RKO (cell line): Measurements from ENCODE around the gene CYBRD1.
A peak's percentile ranks its signal among the peaks of the same experiment; 100 is the strongest.
"Not testable (repeated sequence)": the region's sequence is repeated elsewhere in the genome, so short reads cannot be mapped to it uniquely, and the experiment has no call there.

Experiments used
- DNase-seq: peaks from one replicate; pipeline ENCODE4 v3.0.0-alpha.2; 2016; ENCODE audit warnings: low spot score

Gene CYBRD1

DNA sequence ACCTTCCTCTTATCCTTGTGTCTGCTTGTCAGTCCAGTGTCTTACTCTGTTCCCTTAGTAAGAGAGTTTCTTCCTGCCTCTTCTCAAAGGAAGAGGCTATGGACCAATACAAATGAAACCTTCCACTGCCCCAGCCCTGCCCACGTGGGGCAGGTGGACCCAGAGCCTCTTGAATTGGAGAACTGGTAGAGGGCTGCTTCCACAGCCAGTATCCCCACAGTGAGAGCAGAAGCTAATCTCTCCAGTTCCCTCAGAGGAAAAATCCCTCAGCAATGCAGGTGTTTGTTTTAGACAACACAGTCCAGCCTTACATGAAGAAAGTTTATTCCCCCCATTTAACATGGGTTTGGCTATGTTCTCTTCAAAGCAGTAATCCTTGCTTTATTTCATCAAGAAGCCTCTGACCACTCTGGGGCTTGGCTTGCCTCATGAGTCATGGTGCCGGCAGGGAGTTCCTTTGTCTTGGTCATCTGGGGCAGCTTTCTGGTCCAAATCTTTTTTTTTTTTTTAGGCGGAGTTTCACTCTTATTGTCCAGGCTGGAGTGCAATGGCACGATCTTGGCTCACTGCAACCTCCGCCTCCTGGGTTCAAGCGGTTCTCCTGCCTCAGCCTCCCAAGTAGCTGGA lies 6.5 kb upstream of the CYBRD1 start:
- DNase-seq, result peak; percentile 17

DNA sequence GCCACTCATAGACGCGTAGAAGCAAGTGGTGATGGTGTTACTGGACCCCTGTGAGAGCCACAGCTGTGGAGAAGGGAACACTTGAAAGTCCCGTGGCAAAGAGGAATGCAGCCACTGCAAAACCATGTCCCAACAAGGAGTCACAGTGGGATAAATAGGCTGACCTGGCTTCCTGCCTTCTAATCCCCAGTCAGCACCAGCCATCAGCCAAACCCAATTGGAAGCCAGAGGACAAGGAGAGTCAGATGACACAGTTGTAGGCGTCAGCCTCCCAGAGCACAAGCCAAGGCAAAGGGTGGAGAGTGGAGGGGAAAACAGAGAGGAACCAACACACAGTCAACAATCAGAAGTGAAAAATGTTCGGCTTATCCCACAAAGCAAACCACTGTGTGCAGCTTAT lies 5.5 kb upstream of the CYBRD1 start:
- no peak for DNase-seq

DNA sequence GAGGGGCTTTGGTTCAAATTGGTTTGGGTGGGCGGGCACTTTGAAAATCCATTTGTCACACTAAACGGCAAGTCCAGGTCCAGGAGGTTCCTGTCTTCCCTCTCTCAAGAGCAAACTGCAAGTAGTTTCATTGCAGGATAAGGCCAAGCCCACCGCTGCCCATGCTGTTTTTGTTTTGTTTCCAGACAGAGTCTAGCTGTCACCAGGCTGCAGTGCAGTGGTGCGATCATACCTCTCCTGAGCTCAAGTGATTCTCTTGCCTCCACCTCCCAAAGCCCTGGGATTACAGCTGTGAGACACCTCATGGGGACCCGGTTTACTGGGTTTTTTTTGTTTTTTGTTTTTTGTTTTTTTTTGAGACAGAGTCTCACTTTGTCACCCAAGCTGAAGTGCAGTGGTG lies 1.8 kb upstream of the CYBRD1 start:
- DNase-seq, result no peak

DNA sequence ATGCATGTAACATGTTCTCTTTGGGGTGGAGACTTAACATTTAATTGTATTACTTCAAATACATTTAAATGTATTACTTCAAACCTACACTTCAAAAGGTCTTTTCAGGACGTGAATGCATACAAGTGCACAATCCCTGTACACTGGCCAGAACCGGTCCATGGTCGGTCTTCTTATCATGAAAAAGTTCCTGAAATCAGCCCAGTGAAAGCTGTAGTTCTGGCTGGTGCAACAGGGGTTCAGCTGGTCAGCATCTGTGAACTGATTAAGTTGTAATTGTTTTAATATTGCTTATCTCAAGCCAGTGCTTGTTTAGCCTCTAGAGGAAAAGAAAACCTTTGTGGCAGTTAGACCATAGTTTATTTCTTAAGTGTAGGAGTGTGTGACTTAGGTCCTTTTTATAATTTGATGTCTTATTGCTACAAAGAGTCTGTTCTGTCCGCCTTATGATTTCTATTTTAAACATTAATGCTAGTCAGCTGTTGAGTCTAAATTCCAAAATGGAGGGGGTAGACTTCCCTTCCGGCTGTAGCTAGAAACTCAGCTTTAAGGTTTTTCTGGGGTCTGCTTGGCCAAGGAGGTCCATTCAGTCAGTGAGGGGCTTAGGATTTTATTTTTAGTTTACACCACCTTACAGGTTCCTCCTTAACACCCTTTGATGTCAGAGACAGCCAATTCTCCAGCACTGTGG lies 768 bp upstream of the CYBRD1 start:
- DNase-seq, result no peak

DNA sequence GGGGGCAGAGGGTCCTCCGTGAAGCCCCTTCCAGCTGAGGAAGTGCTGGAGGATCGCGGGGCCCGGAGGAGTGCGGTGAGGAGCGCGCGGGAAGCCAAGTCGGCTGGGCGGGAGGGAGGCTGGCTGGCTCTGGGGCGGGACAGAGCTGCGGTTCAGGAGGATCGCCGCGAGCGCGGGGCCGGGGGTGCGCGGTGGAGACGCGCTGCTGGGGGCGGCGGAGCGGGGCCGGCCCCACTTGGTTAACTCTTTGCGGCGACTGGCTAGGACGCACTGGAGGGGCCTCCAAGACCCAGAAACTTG lies 464 bp downstream of the CYBRD1 start:
- DNase-seq, result no peak

DNA sequence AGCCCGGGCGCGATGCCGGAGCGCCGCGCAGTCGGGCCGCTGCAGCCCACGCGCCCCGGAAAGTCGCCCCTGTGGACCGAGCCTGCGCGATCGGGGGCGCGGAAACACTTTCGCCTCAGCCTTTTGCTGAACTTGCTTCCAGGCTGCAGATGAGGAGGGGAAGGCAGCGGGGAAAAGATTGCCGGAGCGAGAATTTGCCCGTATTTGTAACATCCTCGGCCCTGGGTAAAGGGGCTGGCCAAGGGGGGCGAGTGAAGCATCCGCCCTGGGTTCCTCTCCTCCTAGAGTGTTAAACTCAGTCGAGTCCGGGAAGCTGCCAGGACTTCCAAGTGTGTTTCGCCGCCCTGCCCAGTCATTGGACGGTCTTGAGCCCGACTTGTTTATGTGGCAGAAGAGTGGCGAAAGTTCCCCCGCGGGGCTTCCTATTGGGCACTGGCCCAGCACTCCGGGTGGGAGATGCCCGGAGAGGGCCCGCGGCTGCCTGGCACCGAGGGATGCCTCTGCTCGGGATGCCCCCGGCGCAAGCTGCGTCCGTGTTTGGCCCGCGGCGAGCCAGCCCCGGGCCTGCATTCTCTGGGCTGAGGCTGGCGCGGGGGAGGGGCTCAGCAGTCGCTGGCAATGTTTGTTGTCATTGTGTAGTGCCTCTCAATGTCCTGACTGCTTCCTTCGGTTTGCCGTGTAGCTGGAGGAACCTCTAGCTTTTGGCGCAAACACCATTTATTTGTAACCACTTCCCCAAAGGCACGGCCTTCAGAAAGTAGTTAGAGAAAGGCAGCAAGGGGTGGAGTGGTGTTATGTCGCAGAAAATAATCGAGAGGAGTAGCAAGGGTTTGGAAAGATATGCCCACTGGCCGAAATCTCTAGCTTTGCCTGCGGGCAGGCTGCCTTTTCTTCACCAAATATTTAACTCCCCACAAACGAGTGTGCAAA lies 1.1 kb downstream of the CYBRD1 start:
- DNase-seq, result no peak

DNA sequence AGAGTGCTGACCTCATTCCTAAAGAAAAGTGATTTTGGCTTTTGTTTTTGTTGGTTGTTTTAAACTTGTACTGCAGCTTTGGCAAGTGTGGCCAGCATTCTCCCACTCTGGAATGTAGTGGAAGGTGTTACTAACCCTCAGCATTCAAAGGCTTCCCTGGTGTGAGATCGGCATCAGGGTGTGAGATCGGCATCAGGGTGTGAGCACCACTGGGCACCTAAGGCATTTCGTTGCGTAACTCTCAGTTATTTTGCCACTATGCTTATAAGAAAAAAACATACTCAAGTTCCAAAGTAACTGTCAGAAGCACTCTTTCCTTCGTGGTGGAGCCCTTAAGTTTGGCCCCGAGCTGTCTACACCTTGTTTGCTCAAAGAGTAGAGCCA lies 1.7 kb downstream of the CYBRD1 start:
- no peak for DNase-seq

DNA sequence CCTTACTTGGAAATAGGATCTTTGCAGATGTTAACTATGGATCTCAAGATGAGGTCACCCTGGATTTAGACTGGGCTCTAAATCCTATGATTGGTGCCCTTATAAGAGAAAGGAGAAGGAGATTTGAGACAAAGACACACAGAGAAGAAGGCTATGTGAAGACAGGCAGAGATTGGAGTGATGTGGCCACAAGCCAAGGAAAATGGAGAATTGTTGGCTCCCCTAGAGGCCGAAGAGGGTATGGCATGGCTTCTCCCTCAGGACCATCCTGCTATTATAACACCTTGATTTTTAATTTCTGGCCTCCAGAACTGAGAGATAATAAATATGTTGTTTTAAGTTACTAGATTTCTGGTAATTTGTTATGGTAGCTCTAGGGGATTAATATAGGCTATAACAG lies 7.6 kb downstream of the CYBRD1 start:
- peak; percentile 18 for DNase-seq

DNA sequence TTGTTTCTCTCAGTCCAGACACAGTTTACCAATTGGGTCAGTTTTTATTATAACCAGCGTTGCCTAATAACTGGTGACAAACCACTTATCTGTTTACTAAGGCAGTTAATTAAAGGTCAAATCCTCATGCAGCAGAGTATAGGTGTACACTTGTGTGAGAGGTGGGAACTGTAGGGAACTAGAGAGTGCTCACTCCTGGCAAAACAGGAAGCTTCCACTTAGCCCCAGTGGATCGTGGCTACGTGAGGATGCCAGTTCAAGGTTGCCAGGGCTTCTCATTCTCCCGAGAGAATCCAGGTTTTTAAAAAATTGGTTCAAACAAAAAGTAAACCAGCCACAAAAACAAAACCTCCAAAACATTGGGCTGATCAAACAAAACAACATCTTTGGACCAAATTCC lies 8.1 kb downstream of the CYBRD1 start:
- no peak for DNase-seq

DNA sequence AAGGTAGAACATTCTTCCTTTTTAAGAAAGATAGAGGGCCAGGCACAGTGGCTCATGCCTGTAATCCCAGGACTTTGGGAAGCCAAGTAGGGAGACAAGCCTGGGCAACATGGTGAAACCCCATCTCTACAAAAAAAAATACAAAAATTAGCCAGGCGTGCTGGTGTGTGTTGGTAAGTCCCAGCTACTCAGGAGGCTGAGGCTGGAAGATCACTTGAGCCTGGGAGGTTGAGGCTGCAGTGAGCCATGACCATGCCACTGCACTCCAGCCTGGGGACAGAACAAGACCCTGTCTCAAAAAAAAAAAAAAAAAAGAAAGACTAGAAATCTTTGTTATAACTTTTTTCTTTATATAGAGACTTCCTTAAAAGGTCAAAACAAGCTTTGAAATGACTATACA lies 8.6 kb downstream of the CYBRD1 start:
- DNase-seq, result not testable (repeated sequence)

DNA sequence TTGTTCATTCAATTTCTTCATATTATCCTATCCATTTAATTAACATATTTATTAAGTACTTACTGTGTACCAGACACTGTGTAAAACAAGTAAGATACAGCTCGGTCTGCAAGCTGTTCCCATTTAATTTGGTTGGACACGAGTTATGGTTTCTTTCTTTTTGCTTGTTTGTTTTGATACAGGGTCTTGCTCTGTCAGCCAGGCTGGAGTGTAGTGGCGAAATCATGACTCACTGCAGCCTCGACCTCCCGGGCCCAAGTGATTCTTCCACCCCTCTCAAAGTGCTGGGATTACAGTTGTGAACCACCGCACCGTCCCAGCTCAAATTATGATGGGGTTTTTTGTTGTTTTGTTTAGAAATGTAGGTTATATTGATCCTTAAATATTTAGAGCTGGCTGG lies 9.0 kb downstream of the CYBRD1 start:
- DNase-seq, result no peak

DNA sequence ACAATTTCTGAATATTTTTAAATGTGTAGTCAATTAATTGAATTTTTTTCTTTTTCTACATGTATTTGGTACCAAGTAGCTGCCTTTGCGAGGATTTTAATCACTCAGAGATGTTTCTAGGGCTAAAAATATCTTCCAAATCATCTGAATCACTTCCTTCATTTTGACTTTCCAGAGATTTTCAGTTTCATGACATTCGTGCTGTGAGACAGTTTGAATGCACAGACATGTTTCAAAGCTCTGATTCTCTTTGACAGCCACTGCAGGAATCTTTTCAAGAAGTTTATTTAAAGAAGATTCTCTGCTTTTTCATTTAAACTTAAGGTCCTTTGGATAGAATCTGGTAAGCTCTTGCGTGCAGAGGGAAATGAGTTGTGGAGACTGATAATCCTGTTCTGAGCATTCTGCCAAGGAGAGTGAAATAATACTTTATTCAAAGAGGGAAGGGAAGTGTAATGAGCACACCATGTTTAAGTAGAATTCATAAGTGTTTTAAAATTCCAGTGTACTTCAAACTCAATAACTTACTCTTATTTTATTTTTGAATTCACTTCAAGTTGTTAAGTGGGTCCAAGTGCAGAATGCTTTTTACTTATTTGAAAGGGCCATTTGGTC lies 9.7 kb downstream of the CYBRD1 start:
- no peak for DNase-seq

DNA sequence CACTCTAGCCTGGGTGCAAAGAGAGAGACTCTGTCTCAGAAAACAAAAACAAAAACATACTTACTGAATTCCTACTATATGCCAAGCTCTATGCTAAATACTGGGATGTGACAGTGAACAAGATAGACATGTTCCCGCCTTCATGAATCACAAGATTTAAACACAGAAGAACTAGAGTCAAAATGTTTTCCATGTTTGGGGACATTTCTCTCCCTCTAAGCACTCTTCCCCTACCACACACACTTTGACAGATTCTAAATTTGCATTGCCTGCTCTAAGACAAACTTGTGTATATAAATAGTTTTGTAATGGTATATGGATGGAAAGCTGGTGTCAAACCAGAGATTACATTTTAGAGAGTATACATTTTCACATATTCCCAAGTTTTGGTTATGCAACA lies 11.1 kb downstream of the CYBRD1 start:
- DNase-seq, result no peak

DNA sequence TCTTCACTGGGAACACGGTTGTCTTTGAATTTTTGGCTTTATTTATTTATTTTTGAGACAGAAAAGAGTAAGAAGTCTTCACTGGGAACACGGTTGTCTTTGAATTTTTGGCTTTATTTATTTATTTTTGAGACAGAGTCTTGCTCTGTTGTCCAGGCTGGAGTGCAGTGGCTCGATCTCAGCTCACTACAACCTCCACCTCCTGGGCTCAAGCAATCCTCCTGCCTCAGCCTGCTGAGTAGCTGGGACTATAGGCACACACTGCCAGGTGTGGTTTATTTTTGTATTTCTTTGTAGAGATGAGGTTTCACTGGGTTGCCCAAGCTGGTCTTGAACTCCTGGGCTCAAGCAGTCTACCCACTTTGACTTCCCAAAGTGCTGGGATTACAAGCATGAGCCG lies 13.3 kb downstream of the CYBRD1 start:
- DNase-seq, result not testable (repeated sequence)

DNA sequence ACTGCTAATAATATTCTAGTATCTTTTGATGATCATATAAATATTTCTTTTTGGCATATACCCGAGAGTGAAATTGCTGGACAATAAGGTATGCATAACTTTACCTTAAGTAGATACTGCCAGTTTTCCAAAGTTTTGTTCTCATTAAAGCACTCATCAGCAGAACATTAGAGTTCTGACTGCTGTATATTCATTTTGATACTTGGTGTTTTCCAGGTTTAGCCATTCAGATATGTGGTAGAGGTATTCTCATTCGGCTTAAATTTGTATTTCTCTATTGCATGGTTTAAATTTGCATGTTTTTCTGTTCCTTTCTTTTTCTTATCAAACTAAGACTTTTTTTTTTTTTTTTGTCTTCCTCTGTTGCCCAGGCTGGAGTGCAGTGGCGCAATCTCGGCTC lies 18.2 kb downstream of the CYBRD1 start:
- DNase-seq, result no peak

DNA sequence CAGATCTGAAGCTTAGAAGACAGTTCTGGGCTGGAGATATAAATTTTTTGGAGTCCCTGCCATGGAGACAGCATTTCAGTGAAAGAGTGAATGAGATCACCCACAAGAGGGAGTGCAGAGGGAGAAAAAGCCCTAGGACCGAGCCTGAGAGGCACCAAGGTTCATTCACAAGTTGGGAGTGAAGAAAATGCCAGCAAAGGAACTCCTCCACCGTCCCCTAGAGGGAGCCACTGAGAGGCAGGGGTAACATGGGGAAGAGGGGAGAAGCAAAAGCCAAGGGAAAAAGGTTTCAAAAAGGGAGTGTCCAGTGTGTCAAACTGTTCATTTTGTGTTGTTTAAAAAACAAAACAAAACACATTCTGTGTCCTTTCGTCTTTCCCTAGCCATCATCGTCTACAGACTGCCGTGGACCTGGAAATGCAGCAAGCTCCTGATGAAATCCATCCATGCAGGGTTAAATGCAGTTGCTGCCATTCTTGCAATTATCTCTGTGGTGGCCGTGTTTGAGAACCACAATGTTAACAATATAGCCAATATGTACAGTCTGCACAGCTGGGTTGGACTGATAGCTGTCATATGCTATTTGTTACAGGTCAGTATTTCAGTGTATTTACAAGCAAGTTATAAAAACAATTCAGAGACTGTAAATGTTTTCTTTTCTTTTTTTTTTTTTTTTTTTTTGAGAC lies 19.1 kb downstream of the CYBRD1 start:
- peak; percentile 24 for DNase-seq

DNA sequence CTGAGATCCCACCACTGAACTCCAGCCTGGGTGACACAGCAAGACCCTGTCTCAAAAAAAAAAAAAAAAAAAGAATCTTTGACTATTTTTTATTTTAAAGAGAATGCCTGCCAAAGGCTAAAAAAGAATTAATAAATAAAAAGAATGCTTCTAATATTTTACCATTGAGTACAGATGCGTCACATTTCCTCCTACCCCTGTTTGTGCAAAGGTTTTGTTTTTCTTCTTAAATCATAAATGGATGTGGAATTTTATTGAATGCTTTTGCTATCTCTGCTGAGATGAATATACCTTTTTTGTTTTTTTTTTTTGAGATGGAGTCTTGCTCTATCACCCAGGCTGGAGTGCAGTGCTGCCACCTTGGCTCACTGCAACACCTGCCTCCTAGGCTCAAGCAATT lies 22.8 kb downstream of the CYBRD1 start:
- no peak for DNase-seq

DNA sequence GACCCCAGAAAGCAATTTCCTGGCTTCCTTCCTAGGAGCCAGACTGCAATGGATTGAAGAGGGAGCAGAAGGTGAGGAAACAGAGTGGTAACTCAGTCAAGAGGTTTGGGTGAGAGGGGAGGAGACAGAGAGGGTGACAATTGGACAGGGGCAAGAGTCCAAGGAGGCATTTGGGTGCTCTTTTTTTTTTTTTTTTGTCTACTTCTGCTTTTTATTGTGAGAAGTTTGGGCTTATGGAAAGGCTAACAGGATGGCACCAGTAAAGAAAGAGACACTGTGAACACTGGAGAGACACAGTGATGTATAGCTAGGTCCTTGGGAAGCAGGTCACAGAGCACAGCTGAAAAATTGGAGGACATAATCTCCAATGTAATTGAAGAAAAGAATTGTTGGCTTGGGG lies 25.0 kb downstream of the CYBRD1 start:
- DNase-seq, result no peak

DNA sequence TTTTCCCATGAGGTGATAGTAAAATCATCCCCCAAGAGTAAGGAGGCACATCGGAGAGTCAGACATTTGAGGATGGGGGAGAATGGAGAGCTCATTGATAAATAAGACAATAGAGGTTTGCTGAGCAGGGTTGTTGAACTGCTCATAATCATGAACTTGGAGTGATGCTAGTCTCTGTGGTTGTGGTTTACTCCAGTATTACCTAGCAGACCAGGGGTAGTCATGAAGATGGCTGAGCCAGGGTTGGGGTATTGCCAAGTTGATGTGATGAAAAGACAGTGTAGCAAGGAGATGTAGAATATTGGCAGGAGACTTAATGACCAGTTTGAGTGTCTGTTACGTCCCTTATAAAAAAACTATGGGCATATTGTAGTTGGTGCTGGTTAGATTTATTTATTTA lies 25.4 kb downstream of the CYBRD1 start:
- DNase-seq, result no peak

DNA sequence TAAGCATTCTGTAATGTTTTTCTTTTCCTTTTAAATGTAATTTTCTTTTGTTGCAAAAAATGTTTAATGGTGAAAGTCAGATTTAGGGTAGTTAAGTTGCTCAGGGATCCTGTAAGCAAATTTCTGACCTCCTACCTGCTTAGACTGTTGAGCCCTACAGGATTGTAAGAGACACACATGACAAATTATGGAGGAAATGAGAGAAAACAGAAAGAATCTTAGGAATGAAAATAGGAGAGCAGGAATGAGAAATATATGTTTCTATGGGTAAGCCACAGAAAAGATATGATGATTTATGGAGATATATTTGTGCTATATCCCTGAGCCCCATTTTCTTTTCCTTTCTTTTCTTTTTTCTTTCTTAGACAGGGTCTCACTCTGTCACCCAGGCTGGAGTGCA lies 28.3 kb downstream of the CYBRD1 start:
- no peak for DNase-seq

DNA sequence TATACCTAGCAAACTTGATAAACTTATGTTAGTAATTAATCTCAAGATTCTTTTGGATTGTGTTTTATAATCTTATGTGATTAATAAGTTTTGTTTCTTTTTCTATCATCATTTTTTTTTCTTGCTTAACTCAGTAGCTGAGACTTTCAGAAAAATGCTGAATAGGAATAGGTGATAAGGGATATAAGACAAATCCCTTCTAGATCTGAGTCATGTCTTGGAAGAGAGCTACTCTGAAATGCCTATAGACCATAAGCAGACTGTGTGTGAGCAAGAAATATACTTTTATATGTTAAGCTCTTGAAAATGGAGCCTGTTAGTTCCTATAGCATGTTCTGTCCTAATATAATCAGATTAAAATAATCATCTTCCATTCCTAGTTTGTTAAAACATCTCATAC lies 29.6 kb downstream of the CYBRD1 start:
- no peak for DNase-seq

DNA sequence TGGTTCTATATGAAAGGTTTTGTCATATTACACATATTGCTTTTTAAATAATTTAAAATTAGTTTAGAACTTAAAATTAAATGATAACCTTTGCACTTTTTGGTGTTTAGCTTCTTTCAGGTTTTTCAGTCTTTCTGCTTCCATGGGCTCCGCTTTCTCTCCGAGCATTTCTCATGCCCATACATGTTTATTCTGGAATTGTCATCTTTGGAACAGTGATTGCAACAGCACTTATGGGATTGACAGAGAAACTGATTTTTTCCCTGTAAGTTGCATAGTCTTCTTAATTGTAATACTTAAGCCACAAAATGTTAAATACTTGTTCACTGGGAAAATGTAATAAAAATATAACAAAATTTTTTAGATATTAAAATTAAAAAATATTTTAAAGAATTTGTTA lies 31.0 kb downstream of the CYBRD1 start:
- DNase-seq, result no peak
